SK-N-SH (cell line): ENCODE data around the gene CNTNAP5. TPM values are rescaled to one million over a fixed set of nuclear protein-coding genes. Genes with fewer than 3 reads are reported as not detected.

ENCODE experiments used
- CTCF ChIA-PET: fragments of 300-600, 350-600 bp; formaldehyde crosslinking; extraction: SDS; loops from one replicate; lab custom pipeline; 2021; lab: Yijun Ruan, JAX
- POLR2A ChIA-PET: fragments of 350-600 bp; sonication (Branson Sonifier 250); formaldehyde crosslinking; extraction: SDS; loops from one replicate; lab custom pipeline; 2020; ENCODE audit warnings: antibody characterized with exemption, inconsistent platforms; lab: Yijun Ruan, JAX
- DNase-seq: peaks from one replicate; pipeline ENCODE4 v3.0.0; 2012
- H2AFZ ChIP-seq: fragments of 200-600 bp; sonication (generic); 2 replicates; pipeline ENCODE4 v1.8.1; 2016; ENCODE audit warnings: antibody characterized with exemption, mild to moderate bottlenecking, low read depth
- H3F3A ChIP-seq: fragments of 200-600 bp; sonication (generic); replicated peaks from 2 replicates; pipeline ENCODE3; 2016; ENCODE audit warnings: antibody characterized with exemption, mild to moderate bottlenecking; ENCODE audit not compliant: insufficient read depth
- H3K27ac ChIP-seq, 2 experiments: fragments of 200-500 bp in 1 of 2; fragments of 200-600 bp in 1 of 2; sonication (Bioruptor generic) in 1 of 2; sonication (generic), shearing (Covaris generic) in 1 of 2; 2 replicates each; pipeline versions ENCODE4 v1.5.1 to v1.6.1; 2014 to 2016; ENCODE audit warnings: low read depth in 2 of 2, inconsistent platforms in 1 of 2, low read length in 1 of 2, mild to moderate bottlenecking in 1 of 2, mixed read lengths in 1 of 2
- H3K27me3 ChIP-seq: fragments of 200-600 bp; sonication (generic), shearing (Covaris generic); 2 replicates; pipeline ENCODE4 v1.6.1; 2016; ENCODE audit warnings: mixed run types; ENCODE audit not compliant: insufficient read depth
- H3K36me3 ChIP-seq, 2 experiments: fragments of 200-500 bp in 1 of 2; fragments of 200-600 bp in 1 of 2; sonication (Bioruptor generic) in 1 of 2; sonication (generic) in 1 of 2; replicated peaks in 1 of 2; 2 replicates each; pipeline versions ENCODE3 to v1.5.1; 2014 to 2016; ENCODE audit warnings: low read length in 1 of 2, mild to moderate bottlenecking in 1 of 2; ENCODE audit not compliant: insufficient read depth in 2 of 2, control insufficient read depth in 1 of 2
- H3K4me1 ChIP-seq, 2 experiments: fragments of 200-500 bp in 1 of 2; fragments of 200-600 bp in 1 of 2; sonication (Bioruptor generic) in 1 of 2; sonication (generic), shearing (Covaris generic) in 1 of 2; 2 replicates each; pipeline versions ENCODE4 v1.5.1 to v1.6.1; 2014 to 2016; ENCODE audit warnings: low read depth in 1 of 2, low read length in 1 of 2, mixed run types in 1 of 2; ENCODE audit not compliant: insufficient read depth in 2 of 2, control insufficient read depth in 1 of 2
- H3K4me2 ChIP-seq: fragments of 200-600 bp; sonication (generic), shearing (Covaris generic); 2 replicates; pipeline ENCODE4 v1.6.1; 2017; ENCODE audit warnings: mixed run types
- H3K4me3 ChIP-seq, 2 experiments: fragments of 200-500 bp in 1 of 2; fragments of 200-600 bp in 1 of 2; sonication (Bioruptor generic) in 1 of 2; sonication (generic), shearing (Covaris generic) in 1 of 2; 2 replicates each; pipeline versions ENCODE4 v1.5.1 to v1.8.1; 2014 to 2016; ENCODE audit warnings: low read depth in 2 of 2, inconsistent platforms in 1 of 2, low read length in 1 of 2, mild to moderate bottlenecking in 1 of 2, mixed read lengths in 1 of 2, moderate library complexity in 1 of 2
- H3K79me2 ChIP-seq: fragments of 200-600 bp; sonication (generic); 2 replicates; pipeline ENCODE4 v1.8.1; 2017; ENCODE audit warnings: mild to moderate bottlenecking; ENCODE audit not compliant: insufficient read depth
- H3K9ac ChIP-seq: fragments of 200-600 bp; sonication (generic); 2 replicates; pipeline ENCODE4 v1.6.1; 2017; ENCODE audit warnings: mixed run types
- H3K9me2 ChIP-seq: fragments of 200-600 bp; sonication (generic); 2 replicates; pipeline ENCODE4 v1.6.1; 2017; ENCODE audit warnings: mixed run types
- H3K9me3 ChIP-seq: fragments of 200-600 bp; sonication (generic); 2 replicates; pipeline ENCODE4 v1.6.1; 2017; ENCODE audit warnings: mixed run types, mild to moderate bottlenecking, moderate library complexity
- H4K20me1 ChIP-seq: fragments of 200-600 bp; sonication (generic); 2 replicates; pipeline ENCODE4 v1.6.1; 2017; ENCODE audit warnings: mild to moderate bottlenecking, mixed run types; ENCODE audit not compliant: insufficient read depth
- EP300 ChIP-seq, 2 experiments: IDR thresholded peaks; 2 replicates each; pipeline versions ENCODE4 v1.4.0 to v1.6.1; 2012; ENCODE audit warnings: borderline replicate concordance in 1 of 2, low read depth in 1 of 2, low read length in 1 of 2
- EZH2phosphoT487 ChIP-seq: fragments of 200-600 bp; sonication (generic); IDR thresholded peaks from 2 replicates; pipeline ENCODE4 v1.6.1; 2017; ENCODE audit warnings: low read depth, mixed run types, mild to moderate bottlenecking, antibody characterized with exemption, moderate library complexity, borderline replicate concordance
- FOSL2 ChIP-seq: IDR thresholded peaks from 2 replicates; pipeline ENCODE4 v1.4.0; 2012; ENCODE audit warnings: low read depth, mild to moderate bottlenecking, moderate library complexity, borderline replicate concordance
- FOXM1 ChIP-seq: IDR thresholded peaks from 2 replicates; pipeline ENCODE4 v1.4.0; 2012; ENCODE audit warnings: low read depth, mild to moderate bottlenecking
- GABPA ChIP-seq: IDR thresholded peaks from 2 replicates; pipeline ENCODE4 v1.4.0; 2012; ENCODE audit warnings: low read depth, mild to moderate bottlenecking
- GATA2 ChIP-seq: sonication (generic); formaldehyde crosslinking; IDR thresholded peaks from 2 replicates; pipeline ENCODE4 v1.5.0; 2020; ENCODE audit warnings: mild to moderate bottlenecking, missing genetic modification reagents
- JUND ChIP-seq: IDR thresholded peaks from 2 replicates; pipeline ENCODE4 v1.4.0; 2012
- MEF2A ChIP-seq: IDR thresholded peaks from 2 replicates; pipeline ENCODE4 v1.4.0; 2012; ENCODE audit warnings: low read depth, borderline replicate concordance
- MXI1 ChIP-seq: IDR thresholded peaks from 2 replicates; pipeline ENCODE4 v1.6.1; 2012; ENCODE audit warnings: mild to moderate bottlenecking, low read depth, low read length, improper control_type of control experiment
- RAD21 ChIP-seq: IDR thresholded peaks from 2 replicates; pipeline ENCODE4 v1.6.1; 2012; ENCODE audit warnings: mild to moderate bottlenecking, low read length
- RCOR1 ChIP-seq: fragments of 150-350 bp; IDR thresholded peaks from 2 replicates; pipeline ENCODE4 v1.6.1; 2017; ENCODE audit warnings: antibody characterized with exemption, low read length
- SIN3A ChIP-seq: IDR thresholded peaks from 2 replicates; pipeline ENCODE4 v1.6.1; 2012; ENCODE audit warnings: low read depth, mild to moderate bottlenecking, low read length, moderate library complexity, borderline replicate concordance
- TCF12 ChIP-seq: IDR thresholded peaks from 2 replicates; pipeline ENCODE4 v1.4.0; 2012
- YY1 ChIP-seq: IDR thresholded peaks from 2 replicates; pipeline ENCODE4 v1.4.0; 2012; ENCODE audit warnings: low read depth, mild to moderate bottlenecking
- WGBS: methylation state at CpG from one replicate; pipeline ENCODE4 v1.1.6; 2017; ENCODE audit warnings: low lambda C conversion rate; 5-methylcytosine and 5-hydroxymethylcytosine counted together
- polyA plus RNA-seq, 3 experiments: library from polyadenylated mRNA; depleted of rRNA; stranded (reverse); fragments of >200 nt; gene quantifications; 2 replicates each; pipeline ENCODE4 v1.2.3, GENCODE V29; 2012
- TF ChIP-seq, protein P1 (sequence below): IDR thresholded peaks from 2 replicates; pipeline ENCODE4 v1.4.0; 2012; ENCODE audit warnings: low read depth, borderline replicate concordance
- TF ChIP-seq, protein P2 (sequence below): fragments of 150-350 bp; IDR thresholded peaks from 2 replicates; pipeline ENCODE4 v1.6.1; 2016; ENCODE audit warnings: mild to moderate bottlenecking, low read depth, low read length
- TF ChIP-seq, protein P3 (sequence below): IDR thresholded peaks from 2 replicates; pipeline ENCODE4; 2012

Gene CNTNAP5
- polyA plus RNA-seq, 1 of the 3 experiments (the other 2 are of a cell fraction): 0.08 TPM

DNA sequence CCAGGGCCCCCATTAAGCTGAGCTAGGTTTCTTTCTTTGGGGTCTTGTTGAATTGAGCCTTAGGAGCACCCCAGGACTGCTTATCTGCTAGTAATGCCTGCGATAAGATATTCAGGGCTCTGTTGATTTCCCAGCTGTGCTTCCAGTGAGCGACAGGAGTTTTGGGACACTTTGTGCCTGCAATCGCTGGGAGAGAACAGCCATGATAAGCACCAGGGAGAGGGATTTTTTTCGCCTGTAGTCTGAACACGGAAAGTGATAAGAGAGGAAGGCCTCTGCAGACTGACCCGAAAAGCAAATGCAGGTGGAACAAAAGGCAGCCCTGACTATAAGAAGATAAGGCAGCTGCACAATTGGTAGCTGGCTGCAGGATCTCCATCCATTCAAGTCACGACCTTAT is 244.3 kb downstream of the CNTNAP5 start:
- POLR2A ChIA-PET: no interaction called here
- no peaks in the 10 kb centered on the region for H3K27me3 ChIP-seq
- peak overlapping the region in 1 of 2 experiments; percentile 47; a peak in 1 of 4 replicates for H3K27ac ChIP-seq
- no peak overlapping the region for H3K4me3 ChIP-seq
- 38% methylated on average over 7 of the region's 7 CpGs for WGBS
- TF ChIP-seq RCOR1 (no peak), TCF12 (no peak), RAD21 (no peak), SIN3A (no peak), MXI1 (no peak), MEF2A (no peak), FOXM1 (no peak), FOSL2 (no peak), EZH2phosphoT487 (no peak), EP300 (IDR thresholded peaks at IDR 0.05; ENCODE audit: borderline replicate concordance in 1 of 2, low read depth in 1 of 2, low read length in 1 of 2) (peak in 1 of 2 experiments; percentile 30; a peak in 1 of 4 replicates), GATA2 (peak; percentile 45), GABPA (no peak)
- TF ChIP-seq, protein P1, sequence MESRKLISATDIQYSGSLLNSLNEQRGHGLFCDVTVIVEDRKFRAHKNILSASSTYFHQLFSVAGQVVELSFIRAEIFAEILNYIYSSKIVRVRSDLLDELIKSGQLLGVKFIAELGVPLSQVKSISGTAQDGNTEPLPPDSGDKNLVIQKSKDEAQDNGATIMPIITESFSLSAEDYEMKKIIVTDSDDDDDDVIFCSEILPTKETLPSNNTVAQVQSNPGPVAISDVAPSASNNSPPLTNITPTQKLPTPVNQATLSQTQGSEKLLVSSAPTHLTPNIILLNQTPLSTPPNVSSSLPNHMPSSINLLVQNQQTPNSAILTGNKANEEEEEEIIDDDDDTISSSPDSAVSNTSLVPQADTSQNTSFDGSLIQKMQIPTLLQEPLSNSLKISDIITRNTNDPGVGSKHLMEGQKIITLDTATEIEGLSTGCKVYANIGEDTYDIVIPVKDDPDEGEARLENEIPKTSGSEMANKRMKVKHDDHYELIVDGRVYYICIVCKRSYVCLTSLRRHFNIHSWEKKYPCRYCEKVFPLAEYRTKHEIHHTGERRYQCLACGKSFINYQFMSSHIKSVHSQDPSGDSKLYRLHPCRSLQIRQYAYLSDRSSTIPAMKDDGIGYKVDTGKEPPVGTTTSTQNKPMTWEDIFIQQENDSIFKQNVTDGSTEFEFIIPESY: no peak
- TF ChIP-seq, protein P2, sequence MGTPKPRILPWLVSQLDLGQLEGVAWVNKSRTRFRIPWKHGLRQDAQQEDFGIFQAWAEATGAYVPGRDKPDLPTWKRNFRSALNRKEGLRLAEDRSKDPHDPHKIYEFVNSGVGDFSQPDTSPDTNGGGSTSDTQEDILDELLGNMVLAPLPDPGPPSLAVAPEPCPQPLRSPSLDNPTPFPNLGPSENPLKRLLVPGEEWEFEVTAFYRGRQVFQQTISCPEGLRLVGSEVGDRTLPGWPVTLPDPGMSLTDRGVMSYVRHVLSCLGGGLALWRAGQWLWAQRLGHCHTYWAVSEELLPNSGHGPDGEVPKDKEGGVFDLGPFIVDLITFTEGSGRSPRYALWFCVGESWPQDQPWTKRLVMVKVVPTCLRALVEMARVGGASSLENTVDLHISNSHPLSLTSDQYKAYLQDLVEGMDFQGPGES: no peak
- no peak overlapping the region for H3K4me2 ChIP-seq
- H3K36me3 ChIP-seq: no peaks in the 10 kb centered on the region
- CTCF ChIA-PET: interaction anchor here (1.2 kb wide), 1 partner anchor 59 kb away, joined by 3 read pairs; no protein-coding TSS in a partner anchor
- no peaks in the 10 kb centered on the region; the same call in 1 of the 2 replicates for H3K9me3 ChIP-seq
- H3F3A ChIP-seq: no peaks in the 10 kb centered on the region
- peaks cover 0 to 5% of the 10 kb centered on the region in 2 experiments; a peak in 1 of 4 replicates for H3K4me1 ChIP-seq
- H3K9me2 ChIP-seq: no peaks in the 10 kb centered on the region
- H3K79me2 ChIP-seq: no peaks in the 10 kb centered on the region
- H2AFZ ChIP-seq: no peak overlapping the region
- DNase-seq: peak; percentile 12
- no peaks in the 10 kb centered on the region for H4K20me1 ChIP-seq
- H3K9ac ChIP-seq: no peak overlapping the region

DNA sequence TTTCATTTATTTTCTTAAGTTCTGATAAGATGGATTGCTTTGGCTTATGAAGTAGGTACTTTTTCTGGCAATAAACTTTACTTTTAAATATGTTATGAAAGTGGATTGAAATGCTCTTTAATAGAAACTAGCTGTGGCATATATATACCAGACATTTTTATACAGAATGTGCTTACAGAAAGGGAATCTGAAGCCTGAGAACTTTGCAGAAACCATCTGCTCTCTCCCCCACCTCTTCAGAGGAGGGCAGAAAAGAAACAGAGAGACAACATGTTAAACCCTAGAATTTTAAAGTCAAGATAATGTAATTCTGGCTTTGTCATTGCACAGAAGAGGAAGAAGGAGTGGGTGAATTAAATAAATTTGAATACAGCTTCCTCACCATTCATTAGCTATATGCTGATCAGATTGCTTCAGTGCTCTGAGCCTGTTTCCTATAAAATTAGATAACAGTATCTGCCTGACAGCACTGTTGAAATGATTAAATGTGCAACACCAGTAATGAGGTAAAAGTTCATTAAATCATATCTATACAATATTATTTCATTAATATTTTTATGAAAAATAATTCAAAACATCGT is 247.3 kb downstream of the CNTNAP5 start:
- no peaks in the 10 kb centered on the region for H3K9me2 ChIP-seq
- ChIA-PET POLR2A (no interaction called here), CTCF (interaction anchor here (1.0 to 1.2 kb wide), 3 partner anchors 8 to 40 kb away, joined by 3 to 4 read pairs (median 3); no protein-coding TSS in a partner anchor)
- H3K27me3 ChIP-seq: no peaks in the 10 kb centered on the region
- WGBS: 4% methylated on average over 1 of the region's 1 CpG
- no peaks in the 10 kb centered on the region for H3K9me3 ChIP-seq
- no peak overlapping the region for H3K4me3 ChIP-seq
- no peak for DNase-seq
- no peaks in the 10 kb centered on the region for H4K20me1 ChIP-seq
- no peak overlapping the region; a peak in 1 of 4 replicates for H3K27ac ChIP-seq
- peaks cover 0 to 5% of the 10 kb centered on the region in 2 experiments; a peak in 1 of 4 replicates for H3K4me1 ChIP-seq
- no peaks in the 10 kb centered on the region for H3K36me3 ChIP-seq
- H3K79me2 ChIP-seq: no peaks in the 10 kb centered on the region
- H2AFZ ChIP-seq: no peak overlapping the region
- no peak for TF ChIP-seq JUND
- TF ChIP-seq RCOR1: peak; percentile 68; the same call in 1 of the 2 replicates
- TF ChIP-seq YY1: no peak
- peak in 1 of 2 experiments; percentile 80; a peak in 2 of 4 replicates for TF ChIP-seq EP300 (IDR thresholded peaks at IDR 0.05; ENCODE audit: borderline replicate concordance in 1 of 2, low read depth in 1 of 2, low read length in 1 of 2)
- TF ChIP-seq, protein P3, sequence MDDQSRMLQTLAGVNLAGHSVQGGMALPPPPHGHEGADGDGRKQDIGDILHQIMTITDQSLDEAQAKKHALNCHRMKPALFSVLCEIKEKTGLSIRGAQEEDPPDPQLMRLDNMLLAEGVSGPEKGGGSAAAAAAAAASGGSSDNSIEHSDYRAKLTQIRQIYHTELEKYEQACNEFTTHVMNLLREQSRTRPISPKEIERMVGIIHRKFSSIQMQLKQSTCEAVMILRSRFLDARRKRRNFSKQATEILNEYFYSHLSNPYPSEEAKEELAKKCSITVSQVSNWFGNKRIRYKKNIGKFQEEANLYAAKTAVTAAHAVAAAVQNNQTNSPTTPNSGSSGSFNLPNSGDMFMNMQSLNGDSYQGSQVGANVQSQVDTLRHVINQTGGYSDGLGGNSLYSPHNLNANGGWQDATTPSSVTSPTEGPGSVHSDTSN: no peak
- H3F3A ChIP-seq: no peaks in the 10 kb centered on the region
- no peak overlapping the region for H3K4me2 ChIP-seq
- no peak overlapping the region for H3K9ac ChIP-seq
